Astrocyte of the spinal cord (primary cell): ENCODE data around the gene ENTPD7.

Experiments used
- DNase-seq: peaks from one replicate; pipeline ENCODE4 v3.0.0; 2011; ENCODE audit warnings: low read depth, low spot score
- H3K4me3 ChIP-seq: 2 replicates; pipeline ENCODE4 v1.5.1; 2011; ENCODE audit warnings: low read depth, mild to moderate bottlenecking, low read length, moderate library complexity
- in situ Hi-C: cut with HindIII; loops from 2 replicates; pipeline ENCODE4 v1.10.0; 2017; ENCODE audit warnings: low sequenced_read_pairs
- TF ChIP-seq, protein P1 (sequence below): IDR thresholded peaks from 2 replicates; pipeline ENCODE4 v1.5.1; 2012; ENCODE audit warnings: low read depth, mild to moderate bottlenecking, low read length, inconsistent platforms

The ENTPD7 gene

DNA sequence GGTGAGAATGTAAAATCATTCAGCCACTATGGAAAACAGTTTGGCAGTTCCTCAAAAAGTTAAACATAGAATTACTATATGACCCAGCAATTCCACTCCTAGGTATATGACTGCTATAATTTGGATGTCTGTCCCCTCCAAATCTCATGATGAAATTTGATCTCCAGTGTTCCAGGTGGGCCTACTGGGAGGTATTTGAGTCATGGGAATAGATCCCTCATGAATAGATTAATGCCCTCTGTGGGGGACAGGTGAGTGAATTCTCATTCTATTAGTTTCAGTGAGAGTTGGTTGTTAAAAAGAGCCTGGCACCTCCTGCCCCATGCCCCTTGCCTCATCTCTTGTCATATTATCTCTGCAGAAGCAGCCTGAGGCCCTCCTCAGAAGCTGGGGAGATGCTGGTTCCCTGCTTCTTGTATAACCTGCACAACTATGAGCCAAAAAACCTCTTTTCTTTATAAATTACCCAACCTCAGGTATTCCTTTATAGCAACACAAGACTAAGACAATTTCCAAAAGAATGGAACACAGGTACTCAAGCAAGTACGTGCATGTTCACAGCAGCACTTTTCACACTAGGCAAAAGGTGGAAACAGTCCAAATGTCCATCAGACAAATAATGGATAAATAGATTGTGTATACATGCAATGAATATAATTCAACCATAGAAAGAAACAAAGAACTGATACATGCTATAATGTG lies 30.2 kb upstream of the ENTPD7 start:
- DNase-seq = no peak
- in situ Hi-C loops = no loop called here
- TF ChIP-seq, protein P1, sequence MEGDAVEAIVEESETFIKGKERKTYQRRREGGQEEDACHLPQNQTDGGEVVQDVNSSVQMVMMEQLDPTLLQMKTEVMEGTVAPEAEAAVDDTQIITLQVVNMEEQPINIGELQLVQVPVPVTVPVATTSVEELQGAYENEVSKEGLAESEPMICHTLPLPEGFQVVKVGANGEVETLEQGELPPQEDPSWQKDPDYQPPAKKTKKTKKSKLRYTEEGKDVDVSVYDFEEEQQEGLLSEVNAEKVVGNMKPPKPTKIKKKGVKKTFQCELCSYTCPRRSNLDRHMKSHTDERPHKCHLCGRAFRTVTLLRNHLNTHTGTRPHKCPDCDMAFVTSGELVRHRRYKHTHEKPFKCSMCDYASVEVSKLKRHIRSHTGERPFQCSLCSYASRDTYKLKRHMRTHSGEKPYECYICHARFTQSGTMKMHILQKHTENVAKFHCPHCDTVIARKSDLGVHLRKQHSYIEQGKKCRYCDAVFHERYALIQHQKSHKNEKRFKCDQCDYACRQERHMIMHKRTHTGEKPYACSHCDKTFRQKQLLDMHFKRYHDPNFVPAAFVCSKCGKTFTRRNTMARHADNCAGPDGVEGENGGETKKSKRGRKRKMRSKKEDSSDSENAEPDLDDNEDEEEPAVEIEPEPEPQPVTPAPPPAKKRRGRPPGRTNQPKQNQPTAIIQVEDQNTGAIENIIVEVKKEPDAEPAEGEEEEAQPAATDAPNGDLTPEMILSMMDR = no peak
- no peak overlapping the region for H3K4me3 ChIP-seq

DNA sequence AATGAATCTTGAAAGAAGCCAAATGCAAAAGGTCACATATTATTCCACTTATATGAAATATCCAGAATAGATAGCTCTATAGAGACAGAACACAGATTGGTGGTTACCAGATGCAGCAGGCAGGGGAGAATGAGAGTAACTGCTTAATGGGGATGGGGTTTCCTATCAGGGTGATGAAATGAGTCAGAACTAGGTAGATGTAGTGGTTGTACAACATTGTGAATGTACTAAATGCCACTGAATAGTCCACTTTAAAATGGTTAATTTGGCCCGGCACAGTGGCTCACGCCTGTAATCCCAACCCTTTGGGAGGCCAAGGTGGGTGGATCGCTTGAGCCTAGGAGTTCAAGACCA lies 29.7 kb upstream of the ENTPD7 start:
- in situ Hi-C loops = no loop called here
- TF ChIP-seq, protein P1 = no peak
- DNase-seq = no peak
- H3K4me3 ChIP-seq = no peak overlapping the region

DNA sequence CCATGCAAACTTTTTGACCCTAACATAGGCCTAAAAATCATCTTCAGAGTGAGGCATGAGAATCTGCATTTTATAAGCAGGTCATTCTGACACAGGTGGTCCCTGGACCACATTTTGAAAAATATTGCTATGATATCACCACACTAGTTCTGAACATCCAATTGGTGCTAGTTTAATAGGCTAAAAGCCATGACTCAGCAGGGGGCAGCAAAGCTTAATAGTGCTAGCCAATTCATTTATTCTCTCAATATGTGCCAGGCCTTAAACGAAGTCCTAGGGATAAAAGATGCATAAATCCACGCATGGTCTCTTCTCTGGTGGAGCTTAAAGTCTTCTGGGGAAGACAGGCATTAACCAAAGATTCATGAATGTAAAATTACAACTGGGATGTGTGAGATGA lies 28.9 kb upstream of the ENTPD7 start:
- DNase-seq = peak; percentile 39
- TF ChIP-seq, protein P1 = peak; percentile 41
- in situ Hi-C loops = no loop called here
- H3K4me3 ChIP-seq = no peak overlapping the region

DNA sequence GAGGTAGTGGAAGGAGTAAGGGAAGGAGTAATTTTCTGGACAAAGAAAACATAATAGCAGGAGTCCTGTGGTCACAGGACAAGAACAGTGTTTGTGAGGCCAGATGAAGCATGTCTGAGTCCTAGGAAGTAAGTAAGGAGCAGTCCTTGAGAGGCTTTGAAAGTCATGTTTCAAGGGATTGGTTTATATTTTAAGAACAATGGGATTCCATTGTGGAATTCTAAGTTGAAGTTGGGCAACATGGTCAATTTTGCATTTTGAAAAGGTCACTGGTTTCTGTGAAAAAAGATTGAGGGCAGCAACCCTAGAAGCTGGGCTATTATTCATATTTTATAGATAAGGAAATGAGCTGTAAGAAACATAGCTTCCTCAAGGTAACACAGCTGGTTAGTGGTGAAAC lies 28.3 kb upstream of the ENTPD7 start:
- in situ Hi-C loops = no loop called here
- H3K4me3 ChIP-seq = no peak overlapping the region
- TF ChIP-seq, protein P1 = no peak
- DNase-seq = no peak

DNA sequence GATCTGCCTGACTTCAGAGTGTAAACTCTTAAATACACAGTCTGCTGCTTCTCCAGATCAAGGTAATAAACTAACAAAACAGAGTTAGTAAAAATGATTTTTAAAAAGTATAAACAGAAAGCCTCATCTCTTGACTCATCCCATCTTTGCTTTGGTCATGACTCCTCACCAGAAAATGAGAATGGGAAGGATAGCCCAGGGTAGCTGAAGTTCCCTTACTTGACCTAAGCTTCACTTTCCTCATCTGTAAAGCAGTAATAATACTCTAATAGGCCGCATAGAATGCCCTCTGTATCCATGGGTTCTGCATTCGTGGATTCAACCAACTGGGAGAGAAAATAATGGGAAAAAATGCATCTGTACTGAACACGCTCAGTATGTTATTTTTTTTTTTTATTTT lies 27.8 kb upstream of the ENTPD7 start:
- H3K4me3 ChIP-seq = no peak overlapping the region
- DNase-seq = no peak
- in situ Hi-C loops = no loop called here
- TF ChIP-seq, protein P1 = no peak

DNA sequence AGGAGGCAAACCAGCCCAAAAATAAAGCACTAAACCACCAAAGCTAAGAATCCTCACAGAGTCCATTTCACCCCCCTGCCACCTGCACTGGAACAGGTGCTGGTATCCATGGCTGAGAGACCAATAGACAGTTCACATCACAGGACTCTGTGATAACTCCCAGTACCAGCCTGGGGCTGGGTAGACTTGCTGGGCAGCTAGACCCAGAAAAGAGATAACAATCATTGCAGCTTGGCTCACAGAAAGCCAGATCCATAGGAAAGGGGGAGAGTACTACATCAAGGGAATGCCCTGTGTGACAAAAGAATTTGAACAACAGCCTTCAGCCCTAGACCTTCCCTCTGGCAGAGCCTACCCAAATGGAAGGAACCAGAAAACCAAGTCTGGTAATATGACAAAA lies 25.5 kb upstream of the ENTPD7 start:
- TF ChIP-seq, protein P1 = no peak

DNA sequence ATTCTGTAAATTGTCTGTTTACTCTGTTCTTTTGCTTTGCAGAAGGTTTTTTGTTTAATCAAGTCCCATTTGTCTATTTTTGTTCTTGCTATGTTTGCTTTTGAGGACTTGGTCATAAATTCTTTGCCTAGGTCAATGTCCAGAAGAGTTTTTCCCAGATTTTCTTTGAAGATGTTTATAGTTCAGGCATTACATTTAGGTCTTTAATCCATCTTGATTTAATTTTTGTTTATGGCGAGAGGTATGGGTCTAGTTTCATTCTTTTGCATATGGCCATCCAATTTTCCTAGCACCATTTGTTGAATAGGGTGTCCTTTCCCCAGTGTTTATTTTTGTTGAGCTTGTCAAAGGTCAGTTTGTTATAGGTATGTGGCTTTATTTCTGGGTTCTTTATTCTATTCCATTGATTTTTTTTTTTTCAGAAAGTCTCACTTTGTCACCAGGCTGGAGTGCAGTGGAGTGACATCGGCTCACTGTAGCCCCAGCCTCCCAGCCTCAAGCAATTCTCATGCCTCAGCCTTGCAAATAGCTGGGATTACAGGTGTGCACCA lies 11.6 kb upstream of the ENTPD7 start:
- TF ChIP-seq, protein P1 = no peak
- no peak overlapping the region for H3K4me3 ChIP-seq
- no peak for DNase-seq
- in situ Hi-C loops = no loop called here

More for the DNA sequence above, 25.5 kb upstream of the ENTPD7 start:
- DNase-seq = no peak
- no peak overlapping the region for H3K4me3 ChIP-seq
- in situ Hi-C loops = no loop called here
